Left ventricle myocardium inferior (tissue), 1 donor: ENCODE results near the gene HCN4. TPM values are rescaled to one million over a fixed set of nuclear protein-coding genes. Genes with fewer than 3 reads are reported as not detected.

Experiments used
- DNase-seq: peaks from one replicate; pipeline ENCODE4 v3.0.0-alpha.2; 2020
- H3K27ac ChIP-seq: fragments of 200-600 bp; replicated peaks from 2 replicates; pipeline ENCODE4 v1.8.0; 2021
- H3K27me3 ChIP-seq: fragments of 200-600 bp; 2 replicates; pipeline ENCODE4 v1.8.0; 2021; ENCODE audit warnings: low read depth
- H3K36me3 ChIP-seq: fragments of 200-600 bp; 2 replicates; pipeline ENCODE4 v1.8.0; 2021
- H3K4me1 ChIP-seq: fragments of 200-600 bp; 2 replicates; pipeline ENCODE4 v1.8.0; 2021
- H3K4me3 ChIP-seq: fragments of 200-600 bp; 2 replicates; pipeline ENCODE4 v1.8.0; 2021; ENCODE audit warnings: mild to moderate bottlenecking, moderate library complexity
- H3K9me3 ChIP-seq: fragments of 200-600 bp; replicated peaks from 2 replicates; pipeline ENCODE4 v1.8.0; 2021
- intact Hi-C: fragments of 100-400 bp; cut with micrococcal nuclease; formaldehyde crosslinking; loops from one replicate; pipeline ENCODE4 v1.11.0; 2022
- total RNA-seq: library from RNA; stranded (reverse); fragmentation: NEBNext Ultra II Directional; extraction: Animal tissue kit (Norgen Biotek cat#: 25700); gene quantifications from one replicate; pipeline ENCODE4 v1.2.1, GENCODE V29; 2021
- TF ChIP-seq, protein P1 (sequence below): fragments of 200-600 bp; IDR thresholded peaks from 2 replicates; pipeline ENCODE4 v1.8.0; 2021; ENCODE audit warnings: antibody characterized with exemption, mild to moderate bottlenecking, borderline replicate concordance
- donor health status: DM: no; HTN: yes; CAD: no; lungs with severe emphysema.

The HCN4 gene
- total RNA-seq, 1 donor from 2014 or later = 21.9 TPM

DNA sequence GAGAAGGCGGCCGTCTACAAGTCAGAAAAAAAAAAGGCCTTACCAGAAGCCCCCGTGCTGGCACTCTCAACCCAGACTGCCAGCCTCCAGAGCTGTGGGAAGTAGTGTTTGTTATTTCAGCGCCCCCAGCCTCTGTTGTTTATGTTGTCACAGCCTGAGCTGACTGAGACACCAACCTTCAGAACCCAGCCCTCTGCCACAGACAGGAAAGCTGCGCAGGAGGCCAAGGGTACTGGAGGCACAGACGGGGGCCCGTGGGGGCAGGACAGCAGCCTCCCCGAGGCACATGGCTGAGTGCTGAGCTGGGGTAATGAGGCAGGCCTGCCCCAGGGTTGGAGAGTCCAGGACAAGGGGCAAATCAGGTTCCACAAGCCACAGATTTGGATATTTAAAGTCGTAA lies 33.7 kb downstream of the HCN4 start:
- DNase-seq = no peak
- Histone ChIP-seq H3K4me3 (no peak overlapping the region), H3K36me3 (no peaks in the 10 kb centered on the region), H3K4me1 (peaks cover 34% of the 10 kb centered on the region), H3K9me3 (no peaks in the 10 kb centered on the region), H3K27me3 (no peaks in the 10 kb centered on the region), H3K27ac (no peak overlapping the region)
- intact Hi-C loops = no loop called here
- TF ChIP-seq, protein P1, sequence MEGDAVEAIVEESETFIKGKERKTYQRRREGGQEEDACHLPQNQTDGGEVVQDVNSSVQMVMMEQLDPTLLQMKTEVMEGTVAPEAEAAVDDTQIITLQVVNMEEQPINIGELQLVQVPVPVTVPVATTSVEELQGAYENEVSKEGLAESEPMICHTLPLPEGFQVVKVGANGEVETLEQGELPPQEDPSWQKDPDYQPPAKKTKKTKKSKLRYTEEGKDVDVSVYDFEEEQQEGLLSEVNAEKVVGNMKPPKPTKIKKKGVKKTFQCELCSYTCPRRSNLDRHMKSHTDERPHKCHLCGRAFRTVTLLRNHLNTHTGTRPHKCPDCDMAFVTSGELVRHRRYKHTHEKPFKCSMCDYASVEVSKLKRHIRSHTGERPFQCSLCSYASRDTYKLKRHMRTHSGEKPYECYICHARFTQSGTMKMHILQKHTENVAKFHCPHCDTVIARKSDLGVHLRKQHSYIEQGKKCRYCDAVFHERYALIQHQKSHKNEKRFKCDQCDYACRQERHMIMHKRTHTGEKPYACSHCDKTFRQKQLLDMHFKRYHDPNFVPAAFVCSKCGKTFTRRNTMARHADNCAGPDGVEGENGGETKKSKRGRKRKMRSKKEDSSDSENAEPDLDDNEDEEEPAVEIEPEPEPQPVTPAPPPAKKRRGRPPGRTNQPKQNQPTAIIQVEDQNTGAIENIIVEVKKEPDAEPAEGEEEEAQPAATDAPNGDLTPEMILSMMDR = no peak

DNA sequence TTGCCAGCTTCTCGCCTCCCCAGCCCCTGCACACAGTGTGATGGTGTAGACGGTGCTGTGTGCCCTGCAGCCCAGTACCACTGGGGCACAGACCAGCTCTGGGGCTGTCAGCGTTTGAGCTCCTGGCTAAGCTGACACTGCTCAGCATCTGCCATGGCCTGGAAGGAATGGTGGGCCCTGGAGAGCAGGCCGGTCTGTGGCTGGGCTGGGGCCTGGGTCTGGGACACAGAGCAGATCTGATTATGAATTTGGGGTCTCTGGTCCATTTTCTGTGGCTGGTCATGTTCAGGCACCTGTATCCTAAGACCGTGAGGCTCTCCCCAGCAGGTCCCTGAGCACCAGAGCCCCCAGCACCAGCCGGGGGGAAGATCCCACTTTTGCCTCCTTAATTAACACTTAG lies 34.7 kb downstream of the HCN4 start:
- TF ChIP-seq, protein P1 = no peak
- Histone ChIP-seq H3K4me3 (no peak overlapping the region), H3K36me3 (no peaks in the 10 kb centered on the region), H3K27me3 (no peaks in the 10 kb centered on the region), H3K9me3 (no peaks in the 10 kb centered on the region), H3K4me1 (peaks cover 28% of the 10 kb centered on the region), H3K27ac (no peak overlapping the region)
- intact Hi-C loops = no loop called here
- no peak for DNase-seq

DNA sequence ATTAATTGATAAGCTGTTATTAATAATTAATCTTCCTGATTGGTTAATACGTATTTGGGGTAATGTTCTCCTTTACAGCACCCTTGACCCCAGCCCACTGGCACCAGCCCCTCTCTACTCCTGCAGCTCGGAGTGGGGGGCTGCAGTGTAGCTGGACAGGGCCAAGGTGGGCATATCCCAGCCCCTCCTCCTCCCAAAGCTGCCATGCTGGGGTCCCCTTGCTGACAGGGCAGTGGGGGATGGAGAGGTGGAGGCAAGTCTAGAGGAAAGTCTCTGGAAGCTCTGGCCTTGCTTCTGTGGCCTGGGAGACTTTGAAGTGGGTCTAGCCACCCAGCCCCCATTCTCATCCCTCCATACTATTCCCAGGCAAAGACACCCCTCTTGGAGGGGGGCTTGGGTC lies 35.8 kb downstream of the HCN4 start:
- Histone ChIP-seq H3K4me3 (no peak overlapping the region), H3K4me1 (peaks cover 25% of the 10 kb centered on the region), H3K9me3 (no peaks in the 10 kb centered on the region), H3K27me3 (no peaks in the 10 kb centered on the region), H3K27ac (no peak overlapping the region), H3K36me3 (no peaks in the 10 kb centered on the region)
- intact Hi-C loops = no loop called here
- TF ChIP-seq, protein P1 = no peak
- no peak for DNase-seq

DNA sequence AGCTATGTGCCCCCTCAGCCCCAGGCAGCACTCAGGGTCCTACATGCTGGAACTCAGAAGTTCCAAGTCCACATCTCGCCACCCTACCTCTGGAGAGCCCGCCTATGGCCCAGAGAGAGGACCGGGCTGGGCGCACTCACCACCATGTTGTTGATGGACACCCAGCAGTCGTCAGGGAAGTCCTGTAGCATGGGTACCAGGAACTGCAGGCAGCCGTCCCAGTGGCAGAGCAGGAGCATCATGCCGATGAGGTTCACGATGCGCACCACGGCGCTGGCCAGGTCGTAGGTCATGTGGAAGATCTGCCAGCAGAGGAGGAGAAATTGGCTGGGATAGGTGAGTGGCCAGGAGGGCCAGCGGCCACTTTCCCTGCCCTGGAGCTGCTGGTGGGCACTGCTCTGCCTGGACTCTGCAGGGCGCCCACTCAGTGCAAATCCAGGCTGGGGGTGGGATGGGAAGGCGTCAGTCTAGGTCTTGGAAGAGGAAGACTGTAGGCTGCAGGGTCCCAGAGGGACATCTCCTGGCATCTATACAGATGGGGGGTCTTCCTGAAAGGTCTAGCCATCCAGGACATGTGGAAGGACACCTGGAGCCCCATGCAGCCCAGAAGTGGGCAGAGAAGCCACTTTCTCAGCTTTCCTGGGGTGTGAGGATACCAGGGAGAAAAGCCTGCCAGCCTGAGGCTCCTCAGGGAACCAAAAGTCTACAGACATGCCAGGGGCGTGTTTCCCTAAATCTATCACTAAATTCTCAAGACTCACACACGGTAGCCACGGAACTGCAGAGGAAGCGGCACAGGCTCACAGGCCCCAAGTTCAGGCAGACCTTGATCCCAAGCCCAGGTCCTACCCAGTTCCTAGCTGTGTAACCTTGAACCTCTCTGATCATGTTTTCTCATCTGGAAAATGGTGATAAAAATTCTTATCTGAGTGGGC lies 36.5 kb downstream of the HCN4 start:
- Histone ChIP-seq H3K4me3 (no peak overlapping the region), H3K36me3 (no peaks in the 10 kb centered on the region), H3K9me3 (no peaks in the 10 kb centered on the region), H3K4me1 (peaks cover 25% of the 10 kb centered on the region), H3K27me3 (no peaks in the 10 kb centered on the region), H3K27ac (no peak overlapping the region)
- intact Hi-C loops = no loop called here
- no peak for DNase-seq
- TF ChIP-seq, protein P1 = no peak

DNA sequence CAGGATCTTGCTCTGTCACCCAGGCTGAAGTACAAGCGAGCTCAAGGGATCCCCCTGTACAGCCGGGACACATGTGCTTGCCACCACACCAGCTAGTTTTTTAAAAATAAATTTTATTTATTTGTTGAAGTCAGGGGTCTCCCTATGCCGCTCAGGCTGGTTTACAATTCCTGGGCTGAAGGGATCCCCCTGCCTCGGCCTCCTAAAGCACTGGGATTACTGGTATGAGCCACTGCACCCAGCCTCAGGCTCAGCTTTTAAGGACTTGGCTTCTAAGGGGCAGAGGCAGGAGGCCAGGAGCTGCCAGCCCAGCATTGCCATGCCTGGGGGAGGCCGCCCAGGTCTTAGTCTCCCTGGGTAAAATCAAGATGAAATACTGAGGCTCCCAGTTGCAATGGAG lies 37.3 kb downstream of the HCN4 start:
- DNase-seq = no peak
- TF ChIP-seq, protein P1 = no peak
- no peaks in the 10 kb centered on the region for H3K27me3 ChIP-seq
- peaks cover 25% of the 10 kb centered on the region for H3K4me1 ChIP-seq
- no peak overlapping the region for H3K27ac ChIP-seq
- intact Hi-C loops = no loop called here
- H3K36me3 ChIP-seq = no peaks in the 10 kb centered on the region
- H3K4me3 ChIP-seq = no peak overlapping the region
- H3K9me3 ChIP-seq = no peaks in the 10 kb centered on the region
